Measurements from ENCODE around the gene ARHGEF25. TPM values are rescaled to one million over a fixed set of nuclear protein-coding genes. Genes with fewer than 3 reads are reported as not detected.
"Not testable (repeated sequence)": the region's sequence is repeated elsewhere in the genome, so short reads cannot be mapped to it uniquely, and the experiment has no call there.

ARHGEF25 gene
- total RNA-seq, result 28.0 and 48.4 TPM in 2 replicates

- DNase-seq (ENCODE audit: low read depth), result peak; percentile 47
- peak within 1 kb of the TSS; percentile 74 for H3K4me3 ChIP-seq (ENCODE audit: low read depth, low read length)
- TF ChIP-seq CTCF (IDR thresholded peaks at IDR 0.05; ENCODE audit: insufficient read depth, low read depth, low read length), result no peak
Observed at GRCh38 chr12:57611108-57611826, at the start of gene ARHGEF25. TSS of gene ARHGEF25 (plus strand) at chr12:57611435. CDS start at chr12:57611895, 460 bp downstream.

- H3K4me3 ChIP-seq (ENCODE audit: low read depth, low read length), result no peak overlapping the region
- peak; percentile 7 for DNase-seq (ENCODE audit: low read depth)
- no peak for TF ChIP-seq CTCF (IDR thresholded peaks at IDR 0.05; ENCODE audit: insufficient read depth, low read depth, low read length)
Observed at GRCh38 chr12:57563358-57563757, 47.9 kb upstream of the ARHGEF25 start.

GRCh38 chr12:57564178-57564740, 47.0 kb upstream of the ARHGEF25 start:
- no peak for TF ChIP-seq CTCF (IDR thresholded peaks at IDR 0.05; ENCODE audit: insufficient read depth, low read depth, low read length)
- H3K4me3 ChIP-seq (ENCODE audit: low read depth, low read length), result no peak overlapping the region
- DNase-seq (ENCODE audit: low read depth), result no peak

- no peak for DNase-seq (ENCODE audit: low read depth)
- TF ChIP-seq CTCF (IDR thresholded peaks at IDR 0.05; ENCODE audit: insufficient read depth, low read depth, low read length), result no peak
- H3K4me3 ChIP-seq (ENCODE audit: low read depth, low read length), result no peak overlapping the region
Observed at GRCh38 chr12:57568838-57569237, 42.4 kb upstream of the ARHGEF25 start.

GRCh38 chr12:57569858-57570257, 41.4 kb upstream of the ARHGEF25 start:
- no peak for DNase-seq (ENCODE audit: low read depth)

GRCh38 chr12:57570438-57570837, 40.8 kb upstream of the ARHGEF25 start:
- not testable (repeated sequence) for H3K4me3 ChIP-seq (ENCODE audit: low read depth, low read length); DNase-seq (ENCODE audit: low read depth)

More at GRCh38 chr12:57569858-57570257, 41.4 kb upstream of the ARHGEF25 start:
- no peak for TF ChIP-seq CTCF (IDR thresholded peaks at IDR 0.05; ENCODE audit: insufficient read depth, low read depth, low read length)
- H3K4me3 ChIP-seq (ENCODE audit: low read depth, low read length), result no peak overlapping the region

- H3K4me3 ChIP-seq (ENCODE audit: low read depth, low read length), result no peak overlapping the region
- TF ChIP-seq CTCF (IDR thresholded peaks at IDR 0.05; ENCODE audit: insufficient read depth, low read depth, low read length), result no peak
- no peak for DNase-seq (ENCODE audit: low read depth)
Observed at GRCh38 chr12:57571926-57572762, 39.1 kb upstream of the ARHGEF25 start.

All from fibroblast of villous mesenchyme (primary cell).